HG02885 (cell line): Measurements from ENCODE around the gene SSBP3.

Source experiments
- ATAC-seq: cut with Tn5 transposase; IDR thresholded peaks from one replicate; pipeline ENCODE4 v1.9.1; 2021; ENCODE audit warnings: mild to moderate bottlenecking; ENCODE audit not compliant: unreplicated experiment, poor library complexity

Gene SSBP3

GRCh38 chr1:54335011-54335754 is 71.0 kb downstream of the SSBP3 start:
- no peak for ATAC-seq

- no peak for ATAC-seq
These were observed 73.2 kb downstream of the SSBP3 start for GRCh38 chr1:54332781-54333585.

- no peak for ATAC-seq
These were observed 74.2 kb downstream of the SSBP3 start for GRCh38 chr1:54331843-54332463.

- no peak for ATAC-seq
These were observed 75.0 kb downstream of the SSBP3 start for GRCh38 chr1:54331091-54331772.

- no peak for ATAC-seq
These were observed 76.7 kb downstream of the SSBP3 start for GRCh38 chr1:54329312-54330003.

GRCh38 chr1:54328066-54328636 is 78.0 kb downstream of the SSBP3 start:
- no peak for ATAC-seq

- ATAC-seq = no peak
These were observed 78.7 kb downstream of the SSBP3 start for GRCh38 chr1:54327386-54328065.

GRCh38 chr1:54326543-54327385 is 79.4 kb downstream of the SSBP3 start:
- ATAC-seq = no peak

- no peak for ATAC-seq
These were observed 80.3 kb downstream of the SSBP3 start for GRCh38 chr1:54325703-54326461.

GRCh38 chr1:54325284-54325683 is 80.9 kb downstream of the SSBP3 start:
- no peak for ATAC-seq

GRCh38 chr1:54324251-54325140 is 81.7 kb downstream of the SSBP3 start:
- no peak for ATAC-seq

- ATAC-seq = no peak
These were observed 82.3 kb downstream of the SSBP3 start for GRCh38 chr1:54323921-54324250.

GRCh38 chr1:54323324-54323739 is 82.9 kb downstream of the SSBP3 start:
- no peak for ATAC-seq

GRCh38 chr1:54318246-54318814 is 87.9 kb downstream of the SSBP3 start:
- no peak for ATAC-seq

- ATAC-seq = no peak
These were observed 89.1 kb downstream of the SSBP3 start for GRCh38 chr1:54317084-54317483.

GRCh38 chr1:54315099-54315498 is 91.1 kb downstream of the SSBP3 start:
- no peak for ATAC-seq
